ENCODE results near the gene PARL. TPM values are rescaled to one million over a fixed set of nuclear protein-coding genes. Genes with fewer than 3 reads are reported as not detected.
A peak's percentile ranks its signal among the peaks of the same experiment; 100 is the strongest.

Gene PARL
- total RNA-seq, 2 experiments from 2014 or later = 47.6 to 49.0 TPM

DNA sequence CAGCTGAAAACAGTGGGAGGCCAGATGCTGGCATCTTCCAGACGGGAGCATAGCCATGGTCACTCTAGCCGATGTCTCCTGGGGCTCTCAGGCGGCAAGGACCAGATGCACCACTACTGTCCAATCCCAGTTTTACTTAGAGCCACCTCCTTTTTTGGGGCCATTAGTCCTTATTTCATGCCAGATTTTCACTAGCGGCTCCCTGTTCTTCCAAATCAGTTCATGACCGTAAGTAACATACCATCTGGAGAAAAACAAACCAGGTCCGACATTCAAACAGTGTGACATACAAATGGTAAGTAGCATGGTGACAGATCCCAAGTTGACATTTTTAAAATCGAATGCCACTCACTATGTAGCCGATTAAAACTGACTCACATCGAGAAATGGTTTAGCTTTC lies 55.2 kb downstream of the PARL start:
- Mint-ChIP-seq H3K27me3 (peaks cover 4% of the 10 kb centered on the region), H3K4me1 (peaks cover 4% of the 10 kb centered on the region), H3K27ac (no peak overlapping the region), H3K4me3 (no peak overlapping the region), H3K9me3 (no peaks in the 10 kb centered on the region), H3K36me3 (ENCODE audit: low read depth) (peaks cover 4% of the 10 kb centered on the region)
- DNase-seq = no peak
- CTCF ChIA-PET = no interaction called here
- POLR2A ChIA-PET = no interaction called here

DNA sequence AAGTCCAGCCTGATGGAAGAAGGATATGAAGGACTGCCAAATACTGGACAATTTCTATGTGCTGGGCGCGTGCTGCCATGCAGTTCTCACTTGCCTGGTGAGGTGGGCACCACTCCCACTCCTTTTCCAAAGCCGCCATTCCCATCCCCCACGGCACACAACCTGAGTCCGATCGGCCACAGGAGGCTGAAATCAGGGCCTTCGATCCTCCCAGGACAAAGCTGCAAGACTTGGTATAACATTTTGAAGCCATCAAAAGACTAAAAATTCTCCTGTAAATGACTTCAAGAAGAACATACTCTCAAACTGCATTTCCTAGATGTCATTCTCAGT lies 56.2 kb downstream of the PARL start:
- CTCF ChIA-PET = no interaction called here
- Mint-ChIP-seq H3K9me3 (no peaks in the 10 kb centered on the region), H3K27ac (no peak overlapping the region), H3K4me1 (peaks cover 12% of the 10 kb centered on the region), H3K36me3 (ENCODE audit: low read depth) (peaks cover 4% of the 10 kb centered on the region), H3K27me3 (peaks cover 13% of the 10 kb centered on the region), H3K4me3 (no peak overlapping the region)
- no peak for DNase-seq
- POLR2A ChIA-PET = no interaction called here

DNA sequence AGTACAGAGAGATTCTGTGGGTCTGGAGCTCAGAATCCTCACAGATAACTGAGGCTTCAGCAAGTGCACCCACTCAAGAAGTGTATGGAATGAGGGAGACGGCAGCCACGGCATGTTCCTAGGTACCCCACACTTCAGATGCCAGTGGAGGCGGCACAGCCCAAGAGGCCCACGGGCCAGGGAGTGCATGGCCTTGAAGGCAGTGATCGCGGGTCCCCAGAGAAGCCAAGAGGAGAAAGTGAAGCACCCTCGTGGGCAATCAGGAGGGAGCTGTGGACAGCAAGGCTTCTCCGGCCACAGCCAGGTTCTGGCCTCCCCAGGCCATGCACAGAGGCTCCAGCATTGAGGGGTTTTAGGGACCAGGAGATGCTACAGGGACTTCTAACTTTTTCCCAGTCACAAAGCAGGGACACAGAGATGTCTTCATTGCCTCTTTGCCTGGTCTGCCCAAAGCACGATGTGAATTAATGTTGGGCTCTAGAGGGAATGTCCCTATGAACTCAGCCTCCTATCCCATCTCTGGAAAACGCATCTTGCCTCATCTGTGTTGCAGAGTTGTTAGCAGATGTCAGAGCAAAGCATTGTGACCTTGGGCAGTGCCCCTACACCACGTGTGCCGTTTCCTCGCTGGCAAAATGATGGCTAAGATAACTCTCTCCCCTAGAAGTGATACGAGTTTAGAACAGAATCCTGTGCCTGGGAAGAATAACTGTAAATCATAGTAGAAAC lies 56.7 kb downstream of the PARL start:
- POLR2A ChIA-PET = no interaction called here

DNA sequence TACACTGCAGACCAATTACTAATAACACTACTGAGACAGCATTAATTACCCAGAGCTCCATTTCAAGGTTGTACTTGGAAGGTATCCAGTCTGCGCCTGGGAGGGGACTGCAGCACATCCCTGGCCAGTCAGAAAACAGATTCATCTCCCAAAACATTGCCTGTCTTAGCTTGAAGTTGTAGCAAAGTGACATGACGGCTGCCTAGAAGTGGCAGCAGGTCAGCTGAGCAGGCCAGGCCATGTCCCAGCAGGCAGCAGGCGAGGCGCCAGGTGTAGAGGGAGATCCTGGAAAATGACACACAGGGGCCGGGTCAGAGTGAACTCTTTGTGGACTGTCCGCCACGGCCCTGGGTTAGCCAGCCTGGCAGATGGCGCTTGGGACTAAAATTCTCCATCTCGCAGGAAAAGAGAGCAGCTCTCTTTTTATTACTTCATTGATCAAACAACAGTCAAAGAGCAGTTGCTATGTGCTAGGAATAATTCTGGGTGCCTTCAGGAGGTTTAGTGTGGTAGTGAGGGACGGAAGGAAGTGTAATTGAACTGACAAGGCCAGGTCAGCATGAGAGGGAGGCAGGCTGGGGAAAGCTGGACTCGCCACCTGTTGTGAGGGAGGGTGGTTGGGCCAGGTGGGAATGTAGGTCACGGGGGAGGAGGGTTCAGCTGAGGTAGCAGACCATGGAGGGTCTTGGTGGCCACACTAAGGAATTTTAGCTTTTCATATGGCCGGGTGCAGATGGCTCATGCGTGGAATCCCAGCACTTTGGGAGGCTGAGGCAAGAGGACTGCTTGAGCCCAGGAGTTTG lies 58.0 kb downstream of the PARL start:
- no peaks in the 10 kb centered on the region for H3K36me3 Mint-ChIP-seq (ENCODE audit: low read depth)
- H3K4me1 Mint-ChIP-seq = peaks cover 12% of the 10 kb centered on the region
- DNase-seq = no peak
- H3K4me3 Mint-ChIP-seq = peak overlapping the region; percentile 42
- ChIA-PET CTCF (interaction anchor here (3.0 kb wide), 1 partner anchor 58 kb away, joined by 11 read pairs; the partner anchor contains the start of gene PARL), POLR2A (interaction anchor here (1.2 to 1.3 kb wide), 2 partner anchors 11 to 58 kb away, joined by 4 read pairs; partner anchors contain the start of gene PARL)
- no peaks in the 10 kb centered on the region for H3K9me3 Mint-ChIP-seq
- H3K27me3 Mint-ChIP-seq = peaks cover 13% of the 10 kb centered on the region
- H3K27ac Mint-ChIP-seq = no peak overlapping the region

More for the DNA sequence above, 56.7 kb downstream of the PARL start:
- Mint-ChIP-seq H3K27me3 (peaks cover 13% of the 10 kb centered on the region), H3K36me3 (ENCODE audit: low read depth) (peaks cover 4% of the 10 kb centered on the region), H3K27ac (no peak overlapping the region), H3K4me3 (no peak overlapping the region), H3K4me1 (peaks cover 12% of the 10 kb centered on the region), H3K9me3 (no peaks in the 10 kb centered on the region)
- CTCF ChIA-PET = no interaction called here
- no peak for DNase-seq

DNA sequence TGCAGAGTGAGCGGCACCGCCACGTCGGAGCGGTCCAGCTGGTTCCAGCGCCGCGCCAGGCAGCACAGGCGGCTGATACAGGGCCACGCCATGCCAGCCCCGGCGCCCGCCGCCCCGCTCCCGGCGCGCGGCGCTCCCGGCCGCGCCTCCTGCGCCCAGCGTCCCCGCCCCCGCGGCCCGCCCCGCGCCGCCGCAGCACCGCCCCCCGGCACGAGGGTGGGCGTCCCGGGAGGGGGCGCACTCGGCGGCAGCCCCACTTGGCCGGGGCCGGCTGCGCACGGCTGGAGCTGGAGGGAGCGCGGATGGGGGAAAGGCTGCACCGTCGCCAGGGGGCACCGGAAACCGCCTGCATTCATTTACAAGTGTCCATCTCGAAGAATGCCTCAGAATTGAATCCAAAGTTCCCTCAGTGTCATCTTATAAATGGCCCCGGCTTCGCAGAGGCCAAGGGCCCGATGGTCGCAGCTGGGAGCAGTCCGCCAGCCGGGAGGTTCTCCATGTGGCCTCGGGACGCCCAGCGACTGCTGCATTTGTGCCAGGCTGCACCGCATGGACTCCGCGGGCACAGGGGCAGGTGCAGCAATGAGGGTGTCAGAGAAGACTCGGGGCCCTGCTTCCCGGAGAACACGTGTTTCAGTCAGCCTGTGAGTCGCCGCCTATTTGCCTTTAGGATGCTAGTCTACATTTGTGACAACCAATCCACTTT lies 59.1 kb downstream of the PARL start, which contains the start of gene MAP6D1:
Gene MAP6D1, minus strand, starts transcription at position 122 of the 706 bp plus-strand sequence. Its CDS starts 30 bp downstream, at position 92.
- POLR2A ChIA-PET = interaction anchor here (1.2 to 1.3 kb wide), 2 partner anchors 10 to 59 kb away, joined by 4 read pairs; partner anchors contain the start of gene PARL
- Mint-ChIP-seq H3K4me3 (peak within 1 kb of the TSS; percentile 53), H3K36me3 (ENCODE audit: low read depth) (no peaks in the 10 kb centered on the region), H3K4me1 (peaks cover 12% of the 10 kb centered on the region), H3K9me3 (no peaks in the 10 kb centered on the region), H3K27me3 (peaks cover 13% of the 10 kb centered on the region), H3K27ac (no peak within 1 kb of the TSS)
- DNase-seq = peak; percentile 22
- CTCF ChIA-PET = interaction anchor here (0.6 to 3.0 kb wide), 2 partner anchors 59 to 61 kb away, joined by 4 to 11 read pairs; partner anchors contain the start of gene PARL

DNA sequence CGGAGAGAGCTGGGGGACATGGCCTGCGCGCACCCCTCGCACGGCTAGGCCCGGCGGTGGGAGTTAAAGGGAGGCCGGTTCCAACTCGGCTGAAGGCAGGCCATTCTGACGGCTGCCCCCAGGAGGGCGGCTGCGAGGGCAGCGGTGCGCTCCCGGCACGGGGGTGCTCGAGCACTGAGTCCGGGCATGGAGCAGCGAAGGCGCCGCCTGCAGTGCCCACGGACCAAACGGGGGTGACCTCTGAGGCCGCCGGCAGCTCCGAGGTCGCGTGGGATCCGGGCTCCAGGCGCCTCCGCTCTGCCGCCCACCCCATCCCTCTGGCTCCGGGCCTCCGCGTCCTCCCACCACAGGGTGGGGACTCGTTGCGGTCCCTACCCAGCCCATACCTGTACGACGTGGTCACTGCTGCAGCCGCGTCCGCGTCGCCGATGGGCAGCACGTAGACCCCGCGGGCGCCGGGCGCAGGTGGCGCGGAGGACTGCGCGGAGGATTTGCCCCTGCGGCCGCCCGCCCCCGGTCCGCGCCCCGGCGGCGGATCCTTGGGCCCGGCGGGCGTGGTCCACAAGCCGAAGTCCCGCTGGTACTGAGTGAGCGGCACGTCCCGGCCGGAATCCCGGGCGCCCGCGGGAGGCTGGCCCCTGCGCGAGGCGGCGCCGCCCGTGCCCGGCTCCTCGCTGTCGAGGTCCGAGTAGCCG lies 59.8 kb downstream of the PARL start:
- ChIA-PET POLR2A (interaction anchor here (1.2 to 2.1 kb wide), 2 partner anchors 9 kb away, joined by 4 to 6 read pairs; no protein-coding TSS in a partner anchor), CTCF (interaction anchor here (3.0 kb wide), 1 partner anchor 60 kb away, joined by 11 read pairs; the partner anchor contains the start of gene PARL)
- Mint-ChIP-seq H3K4me3 (peak overlapping the region; percentile 53), H3K4me1 (peaks cover 12% of the 10 kb centered on the region), H3K27ac (no peak overlapping the region), H3K9me3 (no peaks in the 10 kb centered on the region), H3K27me3 (peaks cover 13% of the 10 kb centered on the region), H3K36me3 (ENCODE audit: low read depth) (no peaks in the 10 kb centered on the region)
- no peak for DNase-seq

DNA sequence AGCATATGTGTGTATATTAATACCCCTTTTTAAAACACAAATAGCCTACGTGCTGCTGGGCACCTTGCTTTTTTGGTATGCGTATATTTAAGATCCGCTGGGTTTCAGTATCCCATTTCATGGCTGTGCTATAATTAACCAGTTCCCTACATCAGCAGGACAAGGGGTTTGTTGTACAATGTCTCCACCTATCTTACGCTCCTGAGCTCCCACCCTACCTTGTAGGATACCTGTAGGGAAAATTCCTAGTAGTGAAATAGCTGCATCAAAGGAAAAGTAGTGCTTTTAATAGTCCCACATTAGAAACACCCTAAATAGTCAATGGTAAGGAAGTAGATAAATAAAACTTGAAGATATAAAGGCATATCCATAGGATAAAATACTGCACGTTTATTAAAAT lies 60.7 kb downstream of the PARL start:
- no peak overlapping the region for H3K27ac Mint-ChIP-seq
- H3K36me3 Mint-ChIP-seq (ENCODE audit: low read depth) = no peaks in the 10 kb centered on the region
- DNase-seq = no peak
- POLR2A ChIA-PET = interaction anchor here (2.1 kb wide), 1 partner anchor 8 kb away, joined by 6 read pairs; no protein-coding TSS in a partner anchor
- CTCF ChIA-PET = interaction anchor here (3.0 kb wide), 1 partner anchor 61 kb away, joined by 11 read pairs; the partner anchor contains the start of gene PARL
- peaks cover 12% of the 10 kb centered on the region for H3K4me1 Mint-ChIP-seq
- no peaks in the 10 kb centered on the region for H3K9me3 Mint-ChIP-seq
- H3K27me3 Mint-ChIP-seq = peaks cover 13% of the 10 kb centered on the region
- peak overlapping the region; percentile 53 for H3K4me3 Mint-ChIP-seq

DNA sequence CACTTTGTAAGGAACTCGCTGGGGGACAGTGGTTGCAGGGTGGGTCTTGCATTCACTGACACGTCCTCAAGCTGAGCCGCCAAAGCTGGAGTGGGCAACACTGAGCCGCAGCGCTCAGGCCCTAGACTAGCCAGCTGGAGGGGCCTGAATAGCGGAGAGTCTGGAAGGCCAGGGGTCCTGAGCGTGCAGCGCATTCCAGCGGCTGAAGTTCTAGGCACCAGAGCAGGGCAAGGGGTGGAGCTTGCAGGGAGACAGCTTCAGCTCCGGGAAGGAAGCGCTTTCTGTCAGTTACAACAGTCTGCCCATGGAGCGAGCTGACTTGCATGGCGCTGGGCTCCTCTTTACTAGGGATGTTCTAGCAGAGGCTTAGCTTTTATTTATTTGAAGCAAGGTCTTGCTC lies 62.0 kb downstream of the PARL start:
- Mint-ChIP-seq H3K4me3 (no peak overlapping the region), H3K27ac (no peak overlapping the region), H3K9me3 (no peaks in the 10 kb centered on the region), H3K36me3 (ENCODE audit: low read depth) (no peaks in the 10 kb centered on the region), H3K4me1 (peaks cover 12% of the 10 kb centered on the region), H3K27me3 (peaks cover 13% of the 10 kb centered on the region)
- ChIA-PET CTCF (no interaction called here), POLR2A (no interaction called here)
- no peak for DNase-seq

DNA sequence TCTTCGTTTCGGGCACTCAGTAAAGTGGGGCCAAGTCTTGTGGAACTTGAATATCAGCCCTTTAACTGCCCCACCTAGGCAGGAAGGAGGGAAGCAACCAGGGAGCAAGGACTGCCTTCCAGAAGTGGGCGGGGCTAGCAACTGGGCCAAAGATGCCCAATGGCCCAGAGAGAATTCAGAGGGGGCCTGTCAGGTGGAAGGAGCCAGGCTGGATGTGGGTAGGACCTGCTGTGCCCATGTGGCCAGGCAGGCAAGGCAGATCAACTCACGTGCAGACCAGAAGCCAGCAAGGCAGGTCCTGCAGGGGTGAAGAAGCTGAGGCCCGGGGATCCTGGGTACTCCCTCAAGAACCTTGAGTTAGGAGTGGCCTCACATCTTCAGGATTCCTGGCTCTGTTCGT lies 64.8 kb downstream of the PARL start:
- Mint-ChIP-seq H3K27ac (no peak overlapping the region), H3K36me3 (ENCODE audit: low read depth) (no peaks in the 10 kb centered on the region), H3K4me1 (peaks cover 27% of the 10 kb centered on the region), H3K9me3 (no peaks in the 10 kb centered on the region), H3K27me3 (peaks cover 10% of the 10 kb centered on the region), H3K4me3 (no peak overlapping the region)
- POLR2A ChIA-PET = no interaction called here
- CTCF ChIA-PET = no interaction called here
- DNase-seq = no peak

DNA sequence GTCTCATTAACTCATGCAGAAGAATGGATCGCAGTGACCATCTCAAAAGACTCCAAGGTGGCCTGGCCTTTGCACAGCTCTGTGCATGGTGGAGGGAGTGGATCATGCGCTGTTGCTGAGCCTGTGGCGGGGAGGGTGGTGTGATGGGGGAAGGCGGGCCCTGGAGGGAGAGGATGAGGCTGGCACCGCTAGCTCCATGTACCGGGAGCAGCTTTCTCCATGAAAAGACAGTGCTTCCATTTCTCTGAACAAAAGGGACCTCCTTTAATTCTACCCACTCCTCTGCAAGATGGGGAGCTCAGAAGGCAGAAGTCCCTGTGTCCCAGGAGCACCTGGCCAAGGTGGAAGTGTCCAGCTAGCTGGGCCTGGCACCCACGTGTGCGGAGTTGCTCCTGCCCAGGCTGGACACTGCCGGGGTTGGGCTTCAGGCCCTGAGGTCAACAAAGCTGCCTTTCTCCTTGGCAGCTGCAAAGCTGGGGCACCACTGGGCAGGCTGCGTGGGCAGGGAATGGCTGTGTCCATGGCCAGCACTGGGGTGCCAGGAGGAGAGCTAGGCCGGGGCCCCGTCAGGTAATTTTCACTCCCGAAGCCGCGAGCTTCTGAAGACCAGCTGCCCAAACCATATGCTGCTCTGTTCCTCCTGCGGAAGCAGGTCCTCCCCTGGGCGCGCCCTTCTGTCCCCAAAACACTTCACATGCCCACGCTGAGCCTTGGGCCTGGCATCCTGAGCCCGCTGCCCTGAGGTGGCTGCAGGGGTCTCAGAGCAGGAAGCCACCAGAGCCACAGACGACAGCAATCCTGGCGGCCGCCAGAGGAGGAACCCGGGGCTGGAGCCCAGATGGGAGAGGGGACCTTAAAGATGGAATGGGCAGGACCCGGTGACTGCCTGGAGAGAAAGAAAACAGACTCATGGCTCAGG lies 65.7 kb downstream of the PARL start:
- no peak overlapping the region for H3K4me3 Mint-ChIP-seq
- no peak overlapping the region for H3K27ac Mint-ChIP-seq
- peaks cover 24% of the 10 kb centered on the region for H3K4me1 Mint-ChIP-seq
- H3K9me3 Mint-ChIP-seq = no peaks in the 10 kb centered on the region
- ChIA-PET POLR2A (no interaction called here), CTCF (no interaction called here)
- DNase-seq = no peak
- no peaks in the 10 kb centered on the region for H3K36me3 Mint-ChIP-seq (ENCODE audit: low read depth)
- peaks cover 4% of the 10 kb centered on the region for H3K27me3 Mint-ChIP-seq

DNA sequence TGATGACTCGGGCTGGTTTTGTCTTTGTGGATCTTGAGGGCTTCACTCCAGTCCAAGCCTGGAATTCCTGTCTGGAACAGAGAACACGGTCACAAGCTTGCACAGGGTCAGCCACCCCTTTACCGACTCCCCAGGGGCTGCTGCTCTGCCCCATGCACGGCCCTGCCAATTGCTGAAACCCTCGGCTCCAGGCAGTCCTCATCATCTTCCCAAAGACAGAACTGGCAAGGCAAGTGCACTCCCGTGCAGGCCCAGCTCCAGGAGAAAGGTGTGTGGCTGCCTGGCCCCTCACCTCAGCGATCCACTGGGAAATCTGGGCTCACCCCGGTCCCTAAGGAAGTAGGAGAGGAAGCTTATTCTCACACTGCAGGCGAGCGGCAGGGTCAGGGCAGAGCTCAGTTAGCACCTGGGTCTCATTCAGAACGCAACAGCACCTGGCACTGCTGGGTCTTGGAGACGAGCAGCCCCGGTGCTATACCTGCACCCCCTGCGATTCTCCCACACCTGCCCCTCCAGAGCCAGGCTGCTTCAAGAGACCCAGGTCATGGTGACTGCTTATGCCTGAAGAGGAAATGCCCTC lies 66.5 kb downstream of the PARL start:
- no peaks in the 10 kb centered on the region for H3K27me3 Mint-ChIP-seq

More for the DNA sequence above, 66.5 kb downstream of the PARL start:
- Mint-ChIP-seq H3K27ac (no peak overlapping the region), H3K36me3 (ENCODE audit: low read depth) (no peaks in the 10 kb centered on the region), H3K4me3 (no peak overlapping the region), H3K9me3 (no peaks in the 10 kb centered on the region), H3K4me1 (peaks cover 22% of the 10 kb centered on the region)
- no peak for DNase-seq
- POLR2A ChIA-PET = interaction anchor here (1.2 kb wide), 1 partner anchor 12 kb away, joined by 3 read pairs; no protein-coding TSS in a partner anchor
- CTCF ChIA-PET = no interaction called here

Measured in activated CD4-positive, alpha-beta memory T cell treated with anti-CD3 and anti-CD28 coated beads, Interleukin-2, amount 10 ng/mL, durations not matched to agents 7 days and 5 days (primary cell).